ENCODE data around the gene CNTN4.
"Not testable (repeated sequence)": the region's sequence is repeated elsewhere in the genome, so short reads cannot be mapped to it uniquely, and the experiment has no call there.

Gene CNTN4

DNA sequence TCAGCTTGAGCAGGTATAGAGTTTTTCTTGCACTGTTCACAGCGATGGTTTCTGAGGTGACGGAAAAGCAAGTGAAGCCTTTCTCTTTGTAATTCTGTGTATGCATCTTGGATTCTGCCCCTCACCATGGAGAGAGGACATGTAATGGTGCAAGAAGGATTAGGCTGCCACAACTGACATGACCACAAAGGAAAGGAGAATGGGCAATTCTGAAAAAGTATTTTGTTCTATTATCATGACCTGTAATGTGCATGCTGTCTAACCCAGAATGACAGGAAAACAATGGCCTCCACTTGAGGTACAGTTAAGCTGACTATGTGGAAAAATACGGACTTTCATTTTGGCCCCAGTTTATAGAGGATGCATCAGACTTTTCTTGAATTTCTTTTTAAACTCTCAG is 784.6 kb downstream of the CNTN4 start:
- no peak overlapping the region for H3K27ac ChIP-seq (ENCODE audit: low read depth, low read length, severe bottlenecking)
- H3K4me3 ChIP-seq (ENCODE audit: extremely low read depth, insufficient read depth, low read length, poor library complexity, severe bottlenecking): no peak overlapping the region
- no peaks in the 10 kb centered on the region for H3K9me3 ChIP-seq (ENCODE audit: control insufficient read depth, low read length)
- no peaks in the 10 kb centered on the region for H3K36me3 ChIP-seq (ENCODE audit: control insufficient read depth, insufficient read depth, low read length)
- H3K4me1 ChIP-seq (ENCODE audit: control insufficient read depth, insufficient read depth, low read length, poor library complexity, severe bottlenecking): no peaks in the 10 kb centered on the region
- 67 to 86% methylated on average over 1 to 2 of the region's 3 CpGs for WGBS, 2 experiments (ENCODE audit: insufficient coverage in 2 of 2)

DNA sequence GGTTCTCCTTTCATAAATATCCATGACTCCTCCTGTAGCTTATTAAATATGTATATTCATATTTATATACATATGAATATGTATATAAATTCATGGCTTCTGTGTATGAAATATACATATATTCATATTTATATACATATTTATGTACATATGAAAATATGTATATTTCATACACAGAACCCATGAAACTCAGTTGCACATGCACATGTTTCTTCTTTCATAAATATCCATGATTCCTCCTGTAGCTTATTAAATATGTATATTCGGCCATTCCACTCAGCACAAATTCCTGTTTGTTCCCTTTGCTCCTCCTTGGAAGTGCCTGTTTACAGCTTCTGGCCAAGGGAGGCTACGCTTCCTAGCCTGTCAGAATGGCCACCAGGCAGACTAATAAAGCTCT is 789.9 kb downstream of the CNTN4 start:
- H3K4me3 ChIP-seq (ENCODE audit: extremely low read depth, insufficient read depth, low read length, poor library complexity, severe bottlenecking): no peak overlapping the region
- no peak overlapping the region for H3K27ac ChIP-seq (ENCODE audit: low read depth, low read length, severe bottlenecking)
- no peaks in the 10 kb centered on the region for H3K4me1 ChIP-seq (ENCODE audit: control insufficient read depth, insufficient read depth, low read length, poor library complexity, severe bottlenecking)
- WGBS, 2 experiments (ENCODE audit: insufficient coverage in 2 of 2): 100% methylated on average over 1 of the region's 2 CpGs; no CpG with 5 or more reads in 1 of the 2 experiments
- H3K36me3 ChIP-seq (ENCODE audit: control insufficient read depth, insufficient read depth, low read length): no peaks in the 10 kb centered on the region
- H3K9me3 ChIP-seq (ENCODE audit: control insufficient read depth, low read length): no peaks in the 10 kb centered on the region

DNA sequence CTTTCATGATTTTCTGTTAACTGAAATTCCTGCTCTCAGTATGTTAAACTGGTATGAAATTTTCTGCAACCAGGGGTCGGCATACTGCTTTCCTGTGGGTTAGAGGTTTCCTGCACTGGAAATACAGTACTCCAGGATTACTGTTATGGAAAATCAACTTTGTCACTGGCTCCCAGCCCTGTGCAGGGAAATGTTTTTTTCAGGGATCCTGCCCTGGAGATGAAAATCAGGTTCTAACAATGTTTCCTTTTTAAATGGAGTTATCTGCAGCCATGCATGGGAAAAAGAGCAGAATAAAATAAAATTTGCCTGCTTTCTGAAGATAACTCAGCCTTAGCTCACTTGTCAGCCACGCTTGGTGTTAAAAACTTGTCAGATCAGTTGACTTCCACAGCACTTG is 791.1 kb downstream of the CNTN4 start:
- H3K36me3 ChIP-seq (ENCODE audit: control insufficient read depth, insufficient read depth, low read length): no peaks in the 10 kb centered on the region
- WGBS, 2 experiments (ENCODE audit: insufficient coverage in 2 of 2): 81 to 88% methylated on average over 2 of the region's 2 CpGs
- no peak overlapping the region for H3K27ac ChIP-seq (ENCODE audit: low read depth, low read length, severe bottlenecking)
- H3K9me3 ChIP-seq (ENCODE audit: control insufficient read depth, low read length): no peaks in the 10 kb centered on the region
- no peak overlapping the region for H3K4me3 ChIP-seq (ENCODE audit: extremely low read depth, insufficient read depth, low read length, poor library complexity, severe bottlenecking)
- H3K4me1 ChIP-seq (ENCODE audit: control insufficient read depth, insufficient read depth, low read length, poor library complexity, severe bottlenecking): no peaks in the 10 kb centered on the region

DNA sequence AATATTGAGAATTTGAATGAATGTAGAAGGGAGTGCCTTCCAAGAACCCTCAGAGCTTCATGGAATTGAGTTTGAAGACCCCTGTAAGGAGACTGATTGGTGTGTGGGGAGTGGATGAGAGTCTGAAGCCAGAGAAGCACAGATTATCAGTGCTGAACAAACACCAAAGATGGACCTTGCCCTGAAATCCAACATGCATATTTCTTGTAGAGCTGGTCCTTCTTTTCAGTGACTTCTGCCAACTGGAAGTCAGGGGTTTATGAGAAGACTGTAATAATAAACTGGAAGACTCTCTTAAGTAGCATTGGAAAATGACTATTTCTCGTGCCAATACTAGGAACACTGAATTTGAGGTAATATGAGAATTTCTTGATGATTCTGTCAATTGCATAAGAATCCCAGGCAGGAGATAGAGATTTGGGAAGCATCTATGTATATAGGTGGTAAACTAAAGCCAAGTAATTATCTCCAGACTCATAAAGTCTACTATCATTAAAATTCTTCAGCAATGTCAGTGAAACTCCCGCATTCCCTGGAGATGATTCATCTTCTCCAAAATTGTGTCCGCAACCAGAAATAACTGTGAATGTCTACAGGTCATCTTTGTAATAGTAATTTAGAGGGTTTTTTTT is 797.8 kb downstream of the CNTN4 start:
- no peak overlapping the region for H3K4me3 ChIP-seq (ENCODE audit: extremely low read depth, insufficient read depth, low read length, poor library complexity, severe bottlenecking)

DNA sequence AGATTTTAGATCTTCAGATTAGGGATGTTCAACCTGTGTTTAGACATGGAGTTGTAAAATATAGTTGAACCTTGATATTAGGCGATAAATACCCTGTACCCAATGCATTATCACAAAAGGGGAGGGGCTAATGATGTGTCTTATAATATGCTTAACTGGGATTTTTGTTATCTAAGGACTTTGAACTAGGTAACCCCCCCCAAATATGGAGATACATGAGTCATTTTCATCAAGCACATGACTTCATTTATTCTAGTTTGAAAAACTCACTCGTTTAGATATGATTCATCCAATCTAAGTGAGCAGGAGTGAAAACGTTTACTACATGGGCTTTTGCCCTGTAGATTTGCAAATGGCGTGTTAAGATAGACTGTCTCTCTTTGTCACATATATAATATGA is 799.2 kb downstream of the CNTN4 start:
- Histone ChIP-seq H3K4me1 (ENCODE audit: control insufficient read depth, insufficient read depth, low read length, poor library complexity, severe bottlenecking) (peaks cover 5% of the 10 kb centered on the region), H3K36me3 (ENCODE audit: control insufficient read depth, insufficient read depth, low read length) (no peaks in the 10 kb centered on the region), H3K4me3 (ENCODE audit: extremely low read depth, insufficient read depth, low read length, poor library complexity, severe bottlenecking) (no peak overlapping the region), H3K9me3 (ENCODE audit: control insufficient read depth, low read length) (no peaks in the 10 kb centered on the region), H3K27ac (ENCODE audit: low read depth, low read length, severe bottlenecking) (no peak overlapping the region)
- WGBS, 2 experiments (ENCODE audit: insufficient coverage in 2 of 2): 80% methylated on average over 1 of the region's 4 CpGs; no CpG with 5 or more reads in 1 of the 2 experiments

More for the DNA sequence above, 797.8 kb downstream of the CNTN4 start:
- Histone ChIP-seq H3K27ac (ENCODE audit: low read depth, low read length, severe bottlenecking) (no peak overlapping the region), H3K36me3 (ENCODE audit: control insufficient read depth, insufficient read depth, low read length) (no peaks in the 10 kb centered on the region), H3K4me1 (ENCODE audit: control insufficient read depth, insufficient read depth, low read length, poor library complexity, severe bottlenecking) (peaks cover 5% of the 10 kb centered on the region), H3K9me3 (ENCODE audit: control insufficient read depth, low read length) (no peaks in the 10 kb centered on the region)
- WGBS, 2 experiments (ENCODE audit: insufficient coverage in 2 of 2): 100% methylated on average over 1 of the region's 3 CpGs

DNA sequence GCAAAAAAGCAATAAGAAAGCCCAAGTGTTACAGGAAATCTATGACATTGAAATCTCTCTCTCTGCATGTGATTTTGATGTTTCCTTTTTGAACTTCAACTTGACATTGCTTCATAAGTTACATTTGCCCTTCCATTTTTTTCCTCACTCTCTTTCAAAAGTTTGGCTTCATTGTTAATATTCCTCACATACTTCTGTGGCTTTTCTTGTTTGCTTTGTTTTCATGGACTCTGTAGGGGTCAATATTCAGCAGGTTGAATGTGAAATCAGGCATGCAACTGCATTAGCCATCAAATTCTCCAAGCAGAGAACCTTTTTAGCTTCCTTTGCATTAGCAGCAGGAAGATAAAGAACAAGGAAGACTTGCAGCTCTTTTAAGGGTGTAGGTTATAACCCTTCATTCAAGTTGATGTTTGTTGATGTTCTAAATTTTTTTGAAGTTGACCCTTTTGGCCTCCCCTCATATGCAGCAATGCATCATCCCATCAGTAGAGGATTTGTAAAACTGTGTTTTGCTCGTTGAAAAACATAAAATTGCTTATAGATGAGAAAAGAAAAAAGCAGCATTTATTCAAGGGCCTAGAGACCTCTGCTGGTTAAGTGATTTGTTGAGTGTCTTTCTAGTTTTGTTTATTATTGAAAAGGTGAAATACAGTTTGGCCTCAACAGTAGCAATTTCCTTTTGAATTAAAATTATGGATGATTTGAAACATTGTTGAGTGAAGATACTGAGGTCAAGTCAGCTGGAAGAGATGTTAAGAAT is 800.1 kb downstream of the CNTN4 start:
- Histone ChIP-seq H3K9me3 (ENCODE audit: control insufficient read depth, low read length) (no peaks in the 10 kb centered on the region), H3K27ac (ENCODE audit: low read depth, low read length, severe bottlenecking) (no peak overlapping the region), H3K4me3 (ENCODE audit: extremely low read depth, insufficient read depth, low read length, poor library complexity, severe bottlenecking) (no peak overlapping the region), H3K4me1 (ENCODE audit: control insufficient read depth, insufficient read depth, low read length, poor library complexity, severe bottlenecking) (peaks cover 5% of the 10 kb centered on the region), H3K36me3 (ENCODE audit: control insufficient read depth, insufficient read depth, low read length) (no peaks in the 10 kb centered on the region)
- WGBS, 2 experiments (ENCODE audit: insufficient coverage in 2 of 2): 27% methylated on average over 1 of the region's 1 CpG; no CpG with 5 or more reads in 1 of the 2 experiments

DNA sequence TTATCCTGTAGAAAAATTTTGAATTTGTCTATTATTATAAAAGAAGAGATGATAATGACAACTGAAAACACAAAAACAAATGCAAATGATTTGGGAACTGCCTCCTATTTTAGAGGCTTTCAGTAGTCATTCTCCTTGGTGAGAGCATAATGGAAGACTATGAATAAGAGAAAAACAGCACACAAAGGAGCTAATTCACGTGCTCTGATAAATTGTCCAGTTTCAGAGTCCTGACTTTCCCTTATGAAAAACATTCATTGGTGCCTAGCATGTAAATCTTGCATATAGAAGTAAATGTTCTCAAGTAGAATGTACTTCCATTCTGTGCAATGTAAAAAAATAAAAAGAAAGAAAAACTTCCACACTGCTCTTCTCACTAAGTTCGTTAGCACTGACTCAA is 805.4 kb downstream of the CNTN4 start:
- Histone ChIP-seq H3K4me1 (ENCODE audit: control insufficient read depth, insufficient read depth, low read length, poor library complexity, severe bottlenecking) (no peaks in the 10 kb centered on the region), H3K27ac (ENCODE audit: low read depth, low read length, severe bottlenecking) (no peak overlapping the region)
- WGBS, 2 experiments (ENCODE audit: insufficient coverage in 2 of 2): no CpG with 5 or more reads among the region's 2 CpGs

DNA sequence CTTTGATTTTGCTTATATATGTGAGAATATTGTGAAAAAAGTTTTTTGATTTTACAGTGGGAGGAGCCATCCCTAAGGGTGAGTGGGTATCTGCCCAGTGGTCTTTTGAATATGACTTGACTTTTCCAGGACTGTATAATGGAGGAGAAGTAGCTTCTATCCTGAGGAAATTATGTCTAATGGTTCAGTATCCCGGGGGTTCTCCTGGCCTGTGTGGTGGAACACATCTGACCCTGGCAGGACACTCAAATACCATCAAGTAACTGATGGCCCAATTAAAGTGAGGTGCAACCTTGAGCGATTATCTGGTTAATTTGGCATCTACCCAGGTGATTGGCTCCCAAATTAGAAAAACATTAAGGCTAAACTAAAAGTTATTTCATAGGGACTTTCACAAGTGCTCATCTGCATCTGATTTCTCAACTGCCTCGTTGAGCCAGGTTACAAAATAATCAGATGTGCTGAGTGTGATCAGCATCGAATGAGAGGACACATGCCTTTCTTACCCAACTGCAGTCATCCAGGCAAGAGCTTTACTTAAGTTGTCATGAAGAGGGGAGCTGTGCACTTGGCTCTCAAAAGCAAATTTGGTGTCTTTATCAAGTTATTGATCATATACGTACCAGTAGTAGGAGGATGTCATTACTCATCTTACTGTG is 810.2 kb downstream of the CNTN4 start:
- Histone ChIP-seq H3K4me3 (ENCODE audit: extremely low read depth, insufficient read depth, low read length, poor library complexity, severe bottlenecking) (no peak overlapping the region), H3K27ac (ENCODE audit: low read depth, low read length, severe bottlenecking) (no peak overlapping the region), H3K4me1 (ENCODE audit: control insufficient read depth, insufficient read depth, low read length, poor library complexity, severe bottlenecking) (no peaks in the 10 kb centered on the region), H3K9me3 (ENCODE audit: control insufficient read depth, low read length) (no peaks in the 10 kb centered on the region), H3K36me3 (ENCODE audit: control insufficient read depth, insufficient read depth, low read length) (no peaks in the 10 kb centered on the region)
- WGBS, 2 experiments (ENCODE audit: insufficient coverage in 2 of 2): 100% methylated on average over 3 of the region's 5 CpGs

More for the DNA sequence above, 805.4 kb downstream of the CNTN4 start:
- H3K9me3 ChIP-seq (ENCODE audit: control insufficient read depth, low read length): no peaks in the 10 kb centered on the region
- no peak overlapping the region for H3K4me3 ChIP-seq (ENCODE audit: extremely low read depth, insufficient read depth, low read length, poor library complexity, severe bottlenecking)
- H3K36me3 ChIP-seq (ENCODE audit: control insufficient read depth, insufficient read depth, low read length): no peaks in the 10 kb centered on the region

DNA sequence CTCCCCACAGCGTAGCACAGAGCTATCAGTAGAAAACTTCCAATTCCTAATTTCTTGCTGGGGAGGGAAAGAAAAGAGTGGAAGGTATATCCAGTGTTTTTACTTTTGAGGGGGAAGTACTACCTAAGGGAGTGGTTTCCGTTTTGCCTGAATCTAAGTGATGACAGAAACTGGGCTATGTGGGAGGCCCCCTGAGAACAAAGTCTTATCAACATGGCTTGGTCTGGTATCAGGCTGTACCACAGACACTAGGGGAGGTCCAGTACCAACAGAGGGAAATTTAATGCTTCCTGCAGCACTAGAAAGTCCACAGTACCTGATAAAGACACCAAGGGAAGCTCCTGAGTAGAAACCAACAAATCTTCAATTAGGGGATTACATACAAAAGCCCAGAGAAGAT is 812.3 kb downstream of the CNTN4 start:
- H3K27ac ChIP-seq (ENCODE audit: low read depth, low read length, severe bottlenecking): no peak overlapping the region
- no peaks in the 10 kb centered on the region for H3K9me3 ChIP-seq (ENCODE audit: control insufficient read depth, low read length)
- H3K4me1 ChIP-seq (ENCODE audit: control insufficient read depth, insufficient read depth, low read length, poor library complexity, severe bottlenecking): no peaks in the 10 kb centered on the region
- WGBS, 2 experiments (ENCODE audit: insufficient coverage in 2 of 2): 38 to 83% methylated on average over 1 of the region's 2 CpGs
- H3K36me3 ChIP-seq (ENCODE audit: control insufficient read depth, insufficient read depth, low read length): no peaks in the 10 kb centered on the region
- no peak overlapping the region for H3K4me3 ChIP-seq (ENCODE audit: extremely low read depth, insufficient read depth, low read length, poor library complexity, severe bottlenecking)

DNA sequence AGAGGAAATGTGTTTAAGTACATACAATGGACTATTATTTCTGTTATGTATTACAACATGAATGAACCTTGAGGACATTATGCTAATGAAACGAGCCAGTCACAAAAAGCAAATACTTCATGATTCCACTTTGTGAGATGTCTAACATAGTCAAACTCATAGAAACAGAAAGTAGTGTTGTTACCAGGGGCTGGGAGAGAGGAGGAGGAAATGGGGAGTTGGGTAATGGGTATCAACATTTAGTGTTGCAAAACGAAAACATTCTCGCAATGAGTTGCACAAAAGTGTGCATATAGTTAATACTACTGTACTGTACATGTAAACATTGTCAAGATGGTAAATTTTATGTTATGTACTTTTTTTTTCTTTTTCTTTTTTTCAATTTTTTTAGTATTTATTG is 817.2 kb downstream of the CNTN4 start:
- Histone ChIP-seq H3K36me3 (ENCODE audit: control insufficient read depth, insufficient read depth, low read length) (no peaks in the 10 kb centered on the region), H3K4me3 (ENCODE audit: extremely low read depth, insufficient read depth, low read length, poor library complexity, severe bottlenecking) (no peak overlapping the region), H3K27ac (ENCODE audit: low read depth, low read length, severe bottlenecking) (no peak overlapping the region), H3K9me3 (ENCODE audit: control insufficient read depth, low read length) (no peaks in the 10 kb centered on the region), H3K4me1 (ENCODE audit: control insufficient read depth, insufficient read depth, low read length, poor library complexity, severe bottlenecking) (no peaks in the 10 kb centered on the region)
- no CpG with 5 or more reads among the region's 3 CpGs for WGBS, 2 experiments (ENCODE audit: insufficient coverage in 2 of 2)

DNA sequence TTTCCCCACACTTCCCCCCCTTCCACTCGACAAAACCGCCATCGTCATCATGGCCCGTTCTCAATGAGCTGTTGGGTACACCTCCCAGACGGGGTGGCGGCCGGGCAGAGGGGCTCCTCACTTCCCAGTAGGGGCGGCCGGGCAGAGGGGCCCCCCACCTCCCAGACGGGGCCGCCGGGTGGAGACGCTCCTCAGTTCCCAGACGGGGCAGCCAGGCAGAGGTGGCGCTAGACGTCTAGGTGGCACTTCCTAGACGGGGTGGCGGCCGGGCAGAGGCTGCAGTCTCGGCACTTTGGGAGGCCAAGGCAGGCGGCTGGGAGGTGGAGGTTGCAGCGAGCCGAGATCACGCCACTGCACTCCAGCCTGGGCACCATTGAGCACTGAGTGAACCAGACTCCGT is 818.0 kb downstream of the CNTN4 start:
- not testable (repeated sequence) for H3K27ac ChIP-seq (ENCODE audit: low read depth, low read length, severe bottlenecking); H3K9me3 ChIP-seq (ENCODE audit: control insufficient read depth, low read length); H3K4me1 ChIP-seq (ENCODE audit: control insufficient read depth, insufficient read depth, low read length, poor library complexity, severe bottlenecking); H3K36me3 ChIP-seq (ENCODE audit: control insufficient read depth, insufficient read depth, low read length); H3K4me3 ChIP-seq (ENCODE audit: extremely low read depth, insufficient read depth, low read length, poor library complexity, severe bottlenecking)
- 93% methylated on average over 3 to 7 of the region's 25 CpGs for WGBS, 2 experiments (ENCODE audit: insufficient coverage in 2 of 2)
